NCI-H1417 (cell line): ENCODE results near the gene MAP2K5.

Experiments used
- DNase-seq, 3 experiments: peaks; one replicate each; lab custom pipeline; 2025; lab: John Stamatoyannopoulos, UW

Gene MAP2K5

DNA sequence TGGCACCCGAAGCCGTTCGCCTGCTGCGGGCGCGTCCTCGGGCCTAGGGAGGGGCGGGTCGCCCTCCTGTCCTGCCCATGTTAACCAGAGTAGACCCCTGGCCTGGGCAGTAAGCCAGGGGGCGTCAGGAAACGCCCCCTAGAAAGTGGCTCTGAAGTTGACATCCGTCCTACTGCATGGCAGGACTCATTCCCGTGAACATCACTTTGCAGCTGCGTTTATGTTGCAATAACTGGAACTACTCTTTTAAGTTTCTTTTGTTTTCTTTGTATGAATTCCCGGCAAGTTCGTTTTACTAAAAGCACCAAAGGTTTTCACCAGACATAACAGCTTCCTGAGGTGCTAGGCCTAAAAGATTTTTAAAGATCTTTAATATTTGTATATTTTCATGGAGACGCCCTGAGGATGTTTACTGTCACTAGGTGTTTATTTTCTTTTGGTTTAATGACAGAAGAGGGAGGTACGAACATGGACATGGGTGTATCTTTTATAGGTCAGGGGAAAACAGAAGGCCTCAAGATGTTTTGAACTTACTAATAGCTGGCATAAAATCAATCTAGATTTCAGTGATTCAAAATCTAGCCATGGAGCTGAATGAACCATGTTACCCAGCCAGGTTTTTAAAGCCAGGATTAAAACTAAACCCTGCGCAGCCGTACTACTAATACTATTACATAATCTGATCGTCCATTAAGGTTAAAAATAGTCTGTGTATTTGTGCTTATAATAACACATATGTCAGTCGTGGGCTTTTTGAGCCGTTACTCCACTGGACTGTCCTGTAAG, 20.5 kb upstream of the MAP2K5 start:
- peak; percentile 21 to 69 (median 22) for DNase-seq

DNA sequence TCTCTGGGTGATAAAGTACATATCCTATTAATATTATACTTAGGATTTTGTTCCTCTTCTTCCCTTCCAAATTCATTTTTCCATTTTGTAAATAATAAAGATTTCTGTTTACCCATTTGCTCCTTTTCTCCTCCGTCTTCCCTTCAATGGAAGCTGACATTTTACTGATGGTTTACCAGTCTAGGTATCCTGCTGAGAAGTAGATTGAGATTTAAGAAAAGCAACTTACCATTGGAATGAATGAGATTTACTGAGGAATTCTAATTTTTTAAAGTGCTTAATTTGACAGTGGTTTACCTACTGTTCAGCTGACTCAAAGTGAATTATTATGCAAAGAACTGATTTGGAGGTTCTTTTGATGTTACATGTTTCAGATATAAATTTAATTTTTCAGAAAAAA, 19.2 kb upstream of the MAP2K5 start:
- DNase-seq = peak in 1 of 3 experiments; percentile 28

DNA sequence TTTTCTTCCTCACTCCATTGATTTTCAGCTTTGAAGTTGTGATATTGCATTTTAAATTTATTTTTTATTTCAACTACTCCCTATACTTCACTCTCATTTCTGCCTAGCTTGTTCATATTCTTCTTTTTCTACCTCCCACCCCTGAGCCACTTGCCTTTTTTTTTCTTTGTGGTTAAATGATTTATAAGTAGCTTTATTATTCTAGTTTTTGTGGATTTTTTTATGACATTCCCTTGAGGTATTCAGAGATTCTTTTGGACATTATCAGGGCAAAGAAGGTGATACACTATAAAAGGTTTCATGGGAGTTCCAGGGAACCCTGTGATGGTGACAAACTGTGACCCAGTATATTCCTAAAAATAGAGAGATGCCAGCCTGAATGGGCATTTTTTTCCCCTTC, 18.3 kb upstream of the MAP2K5 start:
- DNase-seq = no peak

DNA sequence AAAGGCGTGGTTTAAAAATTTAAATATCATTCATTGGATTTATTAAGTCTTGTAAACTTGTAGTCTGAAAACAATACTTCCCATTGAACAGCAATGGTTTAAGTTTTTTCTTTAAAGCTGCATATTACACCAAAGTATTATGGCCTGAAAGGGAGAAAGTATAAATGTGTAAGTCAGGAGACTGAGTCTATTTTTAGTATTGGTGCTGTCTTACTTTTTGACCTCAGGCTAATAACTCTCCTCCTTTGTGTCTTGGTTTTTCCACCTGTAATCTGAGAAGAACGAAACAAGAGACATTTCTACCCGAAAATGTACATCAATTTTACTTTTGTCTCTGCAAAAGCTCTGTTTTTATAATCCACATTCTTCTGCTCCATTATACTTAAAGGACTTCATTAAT, 14.0 kb upstream of the MAP2K5 start:
- no peak for DNase-seq

DNA sequence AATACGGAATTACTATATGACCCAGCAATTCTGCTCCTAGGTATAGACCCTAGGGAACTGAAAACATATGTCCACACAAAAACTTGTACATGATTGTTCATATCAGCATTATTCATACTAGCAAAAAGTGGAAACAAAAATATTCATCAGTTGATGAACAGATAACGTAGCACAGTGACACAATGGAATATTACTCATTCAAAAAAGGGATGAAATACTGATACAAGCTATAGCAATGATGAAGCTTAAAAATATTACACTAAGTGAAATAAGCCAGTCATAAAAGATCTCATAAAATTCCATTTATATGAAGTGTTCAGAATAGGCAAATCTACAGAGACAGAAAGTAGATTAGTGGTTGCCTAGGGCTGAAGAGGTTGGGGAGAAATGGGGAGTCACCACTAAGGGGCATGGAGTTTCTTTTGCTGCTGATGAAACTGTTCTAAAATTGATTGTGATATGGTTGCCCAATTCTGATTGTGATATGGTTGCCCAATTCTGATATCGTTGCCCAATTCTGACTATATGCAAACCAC, 11.1 kb upstream of the MAP2K5 start:
- DNase-seq = no peak

DNA sequence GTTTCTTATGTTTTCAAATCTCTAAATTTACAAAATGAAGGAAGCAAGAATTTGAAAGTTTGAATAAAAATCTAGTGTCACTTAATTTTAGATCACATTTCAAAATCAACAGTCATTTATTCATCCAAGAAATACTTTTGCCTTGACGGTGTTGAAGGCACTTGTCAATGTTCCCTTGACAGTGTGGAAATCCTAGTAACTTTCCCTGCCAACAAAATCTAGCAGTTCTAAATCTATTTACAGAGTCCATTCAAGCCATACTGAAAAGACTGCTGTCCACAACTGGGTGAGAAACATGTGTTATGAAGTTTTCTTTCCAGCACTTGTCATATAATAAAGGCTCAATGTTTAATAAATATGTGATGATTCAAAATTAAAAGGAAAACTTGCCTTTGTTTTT, 8.6 kb upstream of the MAP2K5 start:
- no peak for DNase-seq

DNA sequence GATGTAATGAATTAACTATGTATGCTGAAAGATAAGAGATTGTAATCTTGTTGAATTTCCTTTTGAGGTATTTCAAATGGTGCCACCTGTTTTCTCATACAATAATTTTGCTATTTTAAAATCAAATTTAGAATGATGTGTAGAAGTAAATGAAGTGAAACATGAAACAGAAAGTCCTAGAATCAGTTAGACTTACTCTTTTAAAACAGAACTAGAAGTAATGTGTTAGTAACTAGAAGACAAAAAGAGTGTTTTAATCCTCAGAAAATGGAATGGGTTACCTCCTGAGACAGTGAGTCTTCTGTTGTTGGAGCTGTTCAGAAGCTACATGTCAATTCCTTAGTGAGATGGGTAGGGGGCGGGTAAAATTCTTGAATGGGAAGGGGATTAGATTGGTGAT, 8.1 kb upstream of the MAP2K5 start:
- DNase-seq = no peak

DNA sequence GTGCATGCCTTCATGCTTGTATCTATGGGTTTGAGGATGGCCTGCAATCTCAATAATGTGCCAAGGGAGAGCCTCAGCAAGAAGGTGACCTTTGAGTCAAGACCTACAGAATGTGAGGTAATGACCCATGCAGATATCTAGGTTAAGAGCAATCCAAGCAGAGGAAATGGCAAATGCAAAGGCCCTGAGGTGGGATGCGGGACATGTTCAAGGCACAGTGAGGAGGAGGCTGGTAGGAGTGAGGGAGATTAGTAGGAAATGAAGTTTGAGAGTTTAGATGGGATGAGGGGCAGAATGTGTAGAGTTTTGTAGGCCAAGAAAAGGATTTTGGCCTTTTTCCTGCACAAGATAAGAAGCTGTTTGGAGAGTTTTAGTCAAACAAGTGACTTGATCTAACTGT, 4.7 kb upstream of the MAP2K5 start:
- no peak for DNase-seq

DNA sequence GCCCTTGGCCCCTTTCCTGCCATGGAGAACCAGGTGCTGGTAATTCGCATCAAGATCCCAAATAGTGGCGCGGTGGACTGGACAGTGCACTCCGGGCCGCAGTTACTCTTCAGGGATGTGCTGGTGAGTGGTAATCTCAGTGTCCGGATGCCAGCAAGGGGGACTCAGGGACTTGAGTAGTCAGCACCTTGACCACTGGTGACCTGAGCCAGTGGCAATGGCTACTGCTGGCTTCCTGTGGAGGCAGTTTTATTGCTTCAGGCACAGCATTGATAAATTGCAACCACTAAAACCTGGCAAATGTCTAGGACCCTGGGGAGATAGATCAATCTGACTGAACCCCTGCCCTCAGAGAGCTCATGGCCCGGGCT, 830 bp downstream of the MAP2K5 start:
- DNase-seq = peak in 2 of 3 experiments; percentile 42 to 60

DNA sequence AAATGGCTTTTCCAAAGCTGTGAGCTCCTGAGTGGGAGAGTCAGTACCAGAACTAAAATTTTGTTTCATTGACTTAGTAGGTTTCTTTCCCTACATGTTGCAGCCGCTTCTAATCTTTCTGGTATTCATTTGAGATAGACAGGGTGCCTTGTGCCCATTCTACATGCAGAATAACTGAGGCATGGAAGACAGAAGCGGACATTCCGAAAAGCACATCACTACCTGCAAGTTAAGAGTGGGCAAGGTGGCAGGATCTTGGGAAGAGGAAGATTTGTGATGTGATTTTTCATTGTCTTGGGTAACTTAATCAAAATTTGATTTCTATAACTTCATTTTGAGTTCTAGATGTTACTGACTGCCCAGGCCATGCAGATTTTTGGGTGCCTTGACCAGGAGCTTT, 2.0 kb downstream of the MAP2K5 start:
- DNase-seq = no peak

DNA sequence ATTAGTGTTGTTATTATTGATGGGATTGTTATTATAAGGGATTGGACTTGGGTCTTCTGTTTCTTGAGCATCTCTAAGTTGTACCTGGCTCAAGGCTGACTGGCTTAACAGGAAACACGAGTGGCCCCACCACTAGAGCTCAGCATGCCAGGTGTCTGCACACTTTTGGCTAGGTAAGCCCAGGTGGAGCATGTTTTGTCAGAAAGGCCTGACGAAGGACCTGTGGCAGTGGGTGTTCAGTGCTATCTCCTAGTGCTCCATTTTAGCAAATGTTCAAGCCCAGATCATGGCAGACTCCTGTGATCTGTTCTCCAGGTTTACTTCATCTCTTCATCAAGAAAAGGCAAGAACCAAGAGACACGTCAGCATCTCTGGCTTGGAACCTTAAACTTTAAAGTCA, 3.4 kb downstream of the MAP2K5 start:
- no peak for DNase-seq

DNA sequence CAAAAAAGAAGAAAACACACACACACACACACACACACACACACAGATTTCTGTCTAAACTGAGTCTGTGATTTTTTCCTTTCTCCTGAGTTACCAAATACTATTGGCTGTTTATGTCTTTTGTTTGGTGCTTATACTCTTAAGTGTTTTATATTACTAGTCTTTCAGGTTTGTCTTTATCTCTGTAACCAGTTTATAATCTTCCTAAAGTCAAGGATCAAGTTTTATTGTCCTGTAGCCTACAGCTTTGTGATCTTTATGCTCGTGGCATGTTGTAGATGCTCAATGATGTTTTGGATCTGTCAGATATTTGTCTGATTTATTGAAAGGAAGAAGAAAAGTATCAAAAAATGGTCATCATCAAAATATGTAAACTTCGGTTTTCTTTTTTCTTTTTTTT, 4.6 kb downstream of the MAP2K5 start:
- DNase-seq = no peak

DNA sequence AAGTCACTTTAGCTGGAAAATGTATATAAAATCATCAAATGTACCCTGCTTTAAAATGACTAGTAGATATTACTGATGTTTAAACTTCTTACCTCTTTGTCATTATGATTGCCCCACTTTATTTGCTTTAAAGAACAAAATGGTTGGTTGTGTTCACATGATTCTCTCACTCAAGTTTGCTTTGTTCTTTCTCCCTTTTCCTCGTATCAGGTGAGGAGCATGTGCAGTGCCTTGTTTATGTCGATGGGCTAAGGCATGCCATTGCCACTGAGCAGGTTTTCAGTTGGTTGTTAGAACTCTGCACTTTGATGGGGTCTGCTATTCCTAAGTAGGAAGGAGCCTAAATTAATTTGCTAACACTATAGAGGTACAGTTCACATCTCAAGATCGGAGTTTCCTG, 5.3 kb downstream of the MAP2K5 start:
- DNase-seq = no peak

DNA sequence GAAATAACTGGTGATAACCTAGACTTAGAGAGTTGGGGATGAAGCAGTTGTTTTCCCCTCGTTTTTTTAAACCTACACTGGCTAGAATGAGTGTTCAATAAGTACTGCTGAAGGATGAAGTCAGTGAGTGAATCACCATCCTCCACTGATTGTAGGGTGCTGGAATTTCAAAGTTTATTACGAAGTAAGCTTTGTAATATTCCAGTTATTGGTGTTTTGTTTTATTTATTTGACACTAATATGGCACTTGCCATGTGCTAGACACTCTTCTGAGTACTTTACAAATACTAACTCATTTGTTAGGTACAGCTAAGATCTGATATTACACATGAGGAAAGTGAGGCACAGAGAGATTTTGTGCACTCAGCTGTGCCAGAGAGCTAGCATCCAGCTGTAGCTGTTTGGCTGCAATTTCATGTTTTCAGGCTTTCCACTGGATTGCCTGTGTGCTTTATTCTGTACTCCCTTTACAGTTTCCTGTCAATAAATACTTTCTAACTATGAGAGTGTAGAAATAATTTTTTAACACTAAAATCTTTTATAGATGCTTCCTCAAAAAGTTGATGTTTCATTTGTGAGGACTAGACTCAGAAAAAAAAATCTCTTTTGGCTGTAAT, 5.8 kb downstream of the MAP2K5 start:
- DNase-seq = no peak

DNA sequence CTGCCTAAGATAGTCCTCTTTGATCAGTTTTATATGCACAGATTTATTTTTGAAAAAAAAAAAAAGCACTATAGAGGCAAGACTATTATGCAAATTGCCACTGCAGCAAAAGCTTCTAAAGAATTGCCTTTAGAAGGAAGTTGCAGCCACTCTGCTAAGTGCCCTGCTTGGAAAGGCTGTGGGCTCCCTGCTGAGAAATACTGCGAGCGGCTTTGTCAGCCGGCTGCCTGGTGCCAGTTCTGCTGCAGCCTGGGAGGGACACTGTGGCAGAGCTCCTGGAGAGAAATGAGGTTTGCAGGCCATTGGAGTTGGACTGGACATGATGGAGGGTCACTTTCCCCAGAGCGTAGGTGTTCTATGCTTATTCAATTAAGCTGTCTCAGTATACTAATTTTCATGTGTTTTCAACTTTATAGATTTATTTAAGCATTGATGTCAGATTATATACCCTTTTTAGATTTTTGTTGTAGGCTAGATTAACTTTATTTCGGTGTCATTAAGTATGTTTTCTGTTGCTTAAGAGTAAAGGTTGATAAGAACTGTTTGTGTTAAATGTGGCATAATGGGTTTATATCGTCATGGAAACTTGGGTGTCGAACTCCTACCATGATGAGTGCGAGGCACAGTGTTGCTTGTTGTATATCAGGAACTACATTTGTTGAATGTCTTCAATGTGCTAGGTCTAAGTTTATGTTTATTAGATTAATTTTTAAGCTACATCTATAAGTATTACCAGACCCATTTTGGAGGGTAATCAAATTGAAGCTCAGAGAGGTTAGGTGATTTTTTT, 6.6 kb downstream of the MAP2K5 start:
- DNase-seq = peak; percentile 74 to 90 (median 77)

DNA sequence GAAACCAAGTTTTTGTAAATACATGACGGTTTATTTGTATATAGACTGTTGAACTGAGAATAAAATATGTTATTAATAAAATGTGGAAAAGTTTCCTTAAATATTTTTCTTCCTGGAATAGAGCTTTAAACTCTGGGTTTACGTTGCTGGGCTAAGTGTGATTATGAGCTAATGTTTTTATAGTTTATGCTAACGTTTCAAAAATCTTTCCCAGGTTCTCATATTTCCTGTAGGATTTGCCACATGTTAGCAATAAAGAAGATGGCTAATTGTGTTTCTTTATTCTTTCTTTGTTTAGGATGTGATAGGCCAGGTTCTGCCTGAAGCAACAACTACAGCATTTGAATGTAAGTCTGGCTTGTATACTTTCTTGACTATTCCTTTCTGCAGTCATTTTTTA, 7.2 kb downstream of the MAP2K5 start:
- no peak for DNase-seq

DNA sequence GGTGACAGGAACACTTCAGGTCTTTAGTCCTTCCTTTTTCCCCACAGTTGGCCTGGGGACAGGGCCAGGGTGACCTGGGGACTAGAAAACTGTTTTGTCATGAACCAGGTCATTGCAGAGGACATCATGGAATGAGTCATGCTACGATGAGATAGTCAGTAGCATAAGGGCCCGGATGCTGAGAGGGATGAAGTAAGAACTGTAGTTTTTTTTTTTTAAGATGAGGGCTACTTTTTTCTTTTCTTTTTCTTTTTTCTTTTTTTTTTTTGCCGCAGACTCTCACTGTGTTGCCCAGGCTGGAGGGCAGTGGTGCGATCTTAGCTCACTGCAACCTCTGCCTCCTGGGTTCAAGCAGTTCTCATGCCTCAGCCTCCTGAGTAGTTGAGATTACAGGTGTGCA, 8.0 kb downstream of the MAP2K5 start:
- DNase-seq = no peak

DNA sequence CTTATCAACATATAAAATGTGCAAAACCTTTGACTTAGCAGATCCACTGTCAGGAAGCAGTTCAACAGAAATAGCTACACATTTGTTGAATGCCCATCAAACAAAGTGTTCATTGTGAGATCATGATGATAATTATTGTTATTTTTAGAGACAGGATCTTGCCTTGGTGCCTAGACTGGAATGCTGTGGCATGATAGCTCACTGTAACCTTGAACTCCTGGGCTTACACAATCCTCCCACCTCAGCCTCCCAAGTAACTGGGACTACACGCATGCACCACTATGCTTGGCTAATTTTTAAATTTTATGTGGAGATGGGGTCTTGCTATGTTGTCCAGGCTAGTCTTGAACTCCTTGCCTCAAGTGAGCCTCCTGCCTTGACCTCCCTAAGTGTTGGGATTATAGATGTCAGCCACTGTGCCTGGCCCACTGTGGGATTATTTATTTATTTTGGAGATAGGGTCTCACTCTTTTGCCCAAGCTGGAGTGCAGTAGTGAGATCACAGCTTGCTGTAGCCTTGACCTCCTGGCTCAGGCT, 8.8 kb downstream of the MAP2K5 start:
- no peak for DNase-seq

DNA sequence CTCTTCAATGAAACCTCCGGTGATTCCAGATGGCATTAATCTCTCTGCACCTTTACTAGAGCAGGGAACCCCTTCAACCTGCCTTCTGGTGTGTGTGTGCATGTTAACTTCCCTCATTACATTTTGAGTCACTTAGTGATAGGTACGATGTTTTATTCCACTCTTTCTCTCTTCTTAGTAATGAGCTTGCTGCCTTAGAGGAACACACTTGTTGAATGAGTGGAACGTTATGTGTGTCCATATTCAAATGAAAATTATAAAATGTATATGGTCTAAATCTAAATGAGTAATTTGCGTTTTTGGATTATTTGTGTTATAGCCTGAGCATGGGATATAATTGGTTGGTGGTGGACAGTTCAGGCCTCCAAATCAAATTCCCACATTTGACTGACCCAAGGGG, 12.1 kb downstream of the MAP2K5 start:
- no peak for DNase-seq

DNA sequence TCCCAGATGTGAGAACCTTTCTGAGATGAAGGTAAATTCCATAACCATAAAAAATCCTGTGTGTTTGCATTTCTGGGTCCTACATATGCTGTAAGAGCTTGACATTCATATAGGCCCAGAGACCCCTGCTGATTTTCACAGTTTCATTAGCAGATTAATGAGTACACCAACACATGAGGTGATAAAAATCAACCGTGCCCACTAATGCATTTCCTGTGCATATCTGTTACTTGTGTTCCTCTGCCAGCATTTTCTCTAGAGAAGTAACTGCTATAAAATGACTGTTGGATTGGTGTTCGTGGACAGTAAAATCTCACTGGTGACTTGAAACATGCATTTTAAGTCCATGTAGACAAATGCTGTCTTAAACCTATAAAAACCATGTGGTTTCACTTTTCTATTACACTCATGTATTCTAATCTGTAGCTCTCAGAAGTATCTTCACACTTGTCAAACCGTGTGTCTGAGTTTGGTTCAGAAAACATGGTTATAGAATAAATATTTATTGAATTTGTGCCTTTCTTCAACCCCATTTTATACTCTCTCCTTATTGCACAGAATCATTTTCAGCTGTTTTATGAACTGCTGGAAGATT, 14.6 kb downstream of the MAP2K5 start:
- DNase-seq = no peak

DNA sequence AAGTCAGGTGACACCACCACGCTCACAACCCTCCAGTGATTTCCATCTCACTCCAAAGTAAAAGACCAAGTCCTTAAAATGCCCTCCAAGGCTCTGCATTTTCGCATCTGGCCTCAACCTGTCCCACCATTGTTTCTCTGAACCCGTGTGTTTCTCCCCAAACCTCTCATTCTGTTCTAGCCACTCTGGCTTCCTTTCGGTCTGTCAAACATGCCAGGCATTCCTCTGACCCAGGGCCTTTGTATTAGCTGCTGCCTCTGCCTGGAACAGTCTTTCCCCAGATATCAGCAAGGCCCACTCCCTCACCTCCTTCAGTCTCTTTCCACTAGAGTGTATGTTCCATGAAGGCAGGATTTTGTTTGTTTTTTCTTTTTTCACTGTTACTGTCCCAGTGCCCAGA, 16.0 kb downstream of the MAP2K5 start:
- DNase-seq = no peak

DNA sequence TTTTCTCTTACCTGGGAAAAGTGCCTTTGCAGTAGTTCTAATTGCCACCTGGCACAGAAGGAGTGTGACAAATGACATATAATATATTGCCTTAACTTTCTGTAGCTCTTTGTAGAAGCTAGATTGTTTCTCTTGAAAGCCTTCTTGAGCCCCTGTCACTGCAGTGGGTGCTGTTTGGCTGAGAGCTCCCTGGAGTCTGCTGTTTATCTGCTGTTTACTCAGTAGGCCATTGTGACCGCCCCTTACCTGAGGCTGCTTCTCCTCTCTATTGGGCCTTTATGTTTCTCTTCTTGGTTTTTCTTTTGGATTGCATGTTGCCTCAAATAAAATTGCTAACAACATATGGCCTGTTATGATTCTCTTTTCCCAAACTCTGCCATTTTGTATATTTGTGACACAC, 16.7 kb downstream of the MAP2K5 start:
- DNase-seq = peak; percentile 6 to 85 (median 60)
